ENCODE measurements around the gene LBP. TPM values are rescaled to one million over a fixed set of nuclear protein-coding genes. Genes with fewer than 3 reads are reported as not detected.

Gene LBP
- total RNA-seq, 1 experiment from 2014 or later: 0.52 TPM

GRCh38 chr20:38355161-38356012, 9.1 kb downstream of the LBP start:
- peak; percentile 56 for DNase-seq
- WGBS (ENCODE audit: extremely low coverage, insufficient read length, low lambda C conversion rate): no CpG with 5 or more reads among the region's 18 CpGs

More at GRCh38 chr20:38355161-38356012, 9.1 kb downstream of the LBP start:
- Histone ChIP-seq H3K14ac (ENCODE audit: insufficient read depth, low read length) (no peak overlapping the region), H3K4ac (ENCODE audit: low read depth, low read length) (no peak overlapping the region), H2BK20ac (ENCODE audit: low read depth, low read length, poor library complexity, severe bottlenecking) (no peak overlapping the region), H3K9me3 (ENCODE audit: control insufficient read depth, low read depth, low read length) (no peaks in the 10 kb centered on the region), H3K27ac (ENCODE audit: insufficient read length, low read depth, low read length) (no peak overlapping the region), H3K9ac (ENCODE audit: extremely low read depth, insufficient read length, low read length) (no peak overlapping the region), H3K23ac (ENCODE audit: insufficient read length, low read depth, low read length) (no peak overlapping the region), H4K8ac (replicated peaks; ENCODE audit: insufficient read length, low read depth, low read length) (no peak overlapping the region), H4K91ac (ENCODE audit: insufficient read length, low read depth, low read length) (no peak overlapping the region), H2BK15ac (ENCODE audit: low read depth, low read length) (no peak overlapping the region), H3K79me2 (ENCODE audit: insufficient read depth, low read length) (no peaks in the 10 kb centered on the region), H3T11ph (ENCODE audit: low read length) (no peak overlapping the region), H2BK120ac (ENCODE audit: low read depth, low read length, poor library complexity, severe bottlenecking) (no peak overlapping the region), H3K4me1 (ENCODE audit: insufficient read depth, low read length) (peaks cover 7% of the 10 kb centered on the region; the same call in 1 of the 2 replicates), H3K27me3 (ENCODE audit: insufficient read depth, low read length) (no peaks in the 10 kb centered on the region), H3K56ac (ENCODE audit: insufficient read length, low read depth, low read length) (no peak overlapping the region), H3K4me2 (ENCODE audit: insufficient read depth, insufficient read length, low read length) (no peak overlapping the region), H4K20me1 (ENCODE audit: control insufficient read depth, insufficient read depth, insufficient read length) (no peaks in the 10 kb centered on the region), H2AFZ (ENCODE audit: low read length) (no peak overlapping the region), H2BK12ac (ENCODE audit: insufficient read length, low read depth, low read length) (no peak overlapping the region), H2AK5ac (ENCODE audit: insufficient read length, low read length) (no peak overlapping the region), H2BK5ac (ENCODE audit: insufficient read length, low read length) (no peak overlapping the region), H4K5ac (ENCODE audit: insufficient read length, low read depth, low read length) (no peak overlapping the region), H3K18ac (ENCODE audit: insufficient read length, low read depth, low read length) (no peak overlapping the region), H3K23me2 (ENCODE audit: insufficient read length, low read depth, low read length, poor library complexity, severe bottlenecking) (no peaks in the 10 kb centered on the region), H3K79me1 (ENCODE audit: insufficient read depth, low read depth, low read length, poor library complexity, severe bottlenecking) (no peaks in the 10 kb centered on the region)
- TF ChIP-seq CTCF (conservative IDR thresholded peaks at IDR 0.05): no peak
- peak overlapping the region in 2 of 3 experiments; percentile 55 to 59; a peak in 3 of 7 replicates for H3K27ac Mint-ChIP-seq
- peaks cover 35 to 45% of the 10 kb centered on the region in 2 experiments for H3K4me1 Mint-ChIP-seq
- H3K27me3 Mint-ChIP-seq (ENCODE audit: low read depth): no peaks in the 10 kb centered on the region; the same call in 1 of the 2 replicates
- no peaks in the 10 kb centered on the region for H3K9me3 Mint-ChIP-seq
- no peaks in the 10 kb centered on the region for H3K36me3 Mint-ChIP-seq (ENCODE audit: insufficient read depth in 1 of 3, low read depth in 3 of 3)
- H3K4me3 Mint-ChIP-seq: no peak overlapping the region

All from H9 (cell line).